ENCODE results near the gene PPP6R2.

Gene PPP6R2

DNA sequence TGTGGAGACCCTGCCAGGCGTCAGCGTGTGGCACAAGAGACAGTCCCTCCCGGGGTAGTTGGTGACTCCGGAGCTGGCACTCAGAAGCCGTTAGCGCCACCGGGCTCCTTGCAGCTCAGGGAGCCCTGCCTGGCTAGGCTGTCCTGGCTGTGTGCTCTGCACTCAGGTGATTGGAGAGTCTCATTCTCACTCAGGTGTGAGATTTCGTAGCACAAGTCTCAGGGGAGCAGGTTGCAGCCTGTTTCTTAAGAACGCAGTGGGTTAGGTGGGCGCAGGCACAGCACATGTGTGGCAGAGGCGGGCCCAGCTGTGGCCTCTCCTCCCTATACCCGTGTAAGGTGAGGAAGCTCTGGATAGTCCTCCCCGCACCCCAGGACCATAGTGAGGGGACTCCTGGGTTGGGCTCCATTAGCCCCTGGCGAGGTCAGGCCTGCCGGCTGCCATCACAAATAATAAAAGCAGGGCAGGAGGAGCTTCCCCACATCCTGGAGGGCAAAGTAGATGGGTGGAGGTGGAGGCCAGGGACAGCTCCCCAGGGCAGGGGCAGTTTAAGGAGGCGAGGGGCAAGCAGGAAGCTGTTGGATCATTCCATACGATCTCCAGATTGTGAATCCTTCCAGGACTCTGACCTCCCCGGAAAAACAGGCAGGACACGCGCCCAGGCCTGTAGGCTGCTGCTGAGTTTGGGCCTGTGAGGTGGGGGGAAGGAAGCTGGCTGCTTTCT, 92.3 kb downstream of the PPP6R2 start:
- TF ChIP-seq CTCF (IDR thresholded peaks at IDR 0.05; ENCODE audit: control extremely low read depth, extremely low read depth, low read depth, missing control alignments) = no peak
- POLR2A ChIA-PET = no interaction called here
- no peak for DNase-seq (ENCODE audit: extremely low spot score)
- CTCF ChIA-PET = interaction anchor here (1.4 kb wide), 1 partner anchor 33 kb away, joined by 4 read pairs; no protein-coding TSS in a partner anchor

- no peak for TF ChIP-seq CTCF (IDR thresholded peaks at IDR 0.05; ENCODE audit: control extremely low read depth, extremely low read depth, low read depth, missing control alignments)
- no peak for DNase-seq (ENCODE audit: extremely low spot score)
- ChIA-PET POLR2A (no interaction called here), CTCF (interaction anchor here (1.4 kb wide), 1 partner anchor 32 kb away, joined by 4 read pairs; no protein-coding TSS in a partner anchor)
Measured at GRCh38 chr22:50436015-50436830, 93.1 kb downstream of the PPP6R2 start.

GRCh38 chr22:50436841-50437341, 93.8 kb downstream of the PPP6R2 start:
- ChIA-PET POLR2A (no interaction called here), CTCF (interaction anchor here (1.4 kb wide), 2 partner anchors 14 to 32 kb away, joined by 3 to 4 read pairs; no protein-coding TSS in a partner anchor)
- no peak for DNase-seq (ENCODE audit: extremely low spot score)
- no peak for TF ChIP-seq CTCF (IDR thresholded peaks at IDR 0.05; ENCODE audit: control extremely low read depth, extremely low read depth, low read depth, missing control alignments)

- CTCF ChIA-PET = interaction anchor here (1.4 kb wide), 1 partner anchor 13 kb away, joined by 3 read pairs; no protein-coding TSS in a partner anchor
- POLR2A ChIA-PET = no interaction called here
- no peak for DNase-seq (ENCODE audit: extremely low spot score)
- TF ChIP-seq CTCF (IDR thresholded peaks at IDR 0.05; ENCODE audit: control extremely low read depth, extremely low read depth, low read depth, missing control alignments) = no peak
Measured at GRCh38 chr22:50437511-50438304, 94.6 kb downstream of the PPP6R2 start.

- no peak for TF ChIP-seq CTCF (IDR thresholded peaks at IDR 0.05; ENCODE audit: control extremely low read depth, extremely low read depth, low read depth, missing control alignments)
- DNase-seq (ENCODE audit: extremely low spot score) = no peak
- ChIA-PET CTCF (interaction anchor here (0.7 to 1.4 kb wide), 3 partner anchors 8 to 162 kb away, joined by 3 to 4 read pairs (median 3); no protein-coding TSS in a partner anchor), POLR2A (no interaction called here)
Measured at GRCh38 chr22:50438305-50439275, 95.5 kb downstream of the PPP6R2 start.

All from GM10248 (cell line).